Stimulated activated CD4-positive, alpha-beta T cell treated with anti-CD3 and anti-CD28 coated beads, Interleukin-1b, Interleukin-23, amount 100 ng/mL, for 1 hour (primary cell): Measurements from ENCODE around the gene BEST1.

Experiments
- DNase-seq, 2 donors: peaks; one replicate each; pipeline ENCODE4 v3.0.0-alpha.2; 2020; ENCODE audit warnings: low read depth in 2 of 2

The BEST1 gene

GRCh38 chr11:61916737-61917333 is 33.3 kb upstream of the BEST1 start:
- no peak for DNase-seq

GRCh38 chr11:61917334-61918109 is 32.6 kb upstream of the BEST1 start, which contains the start of gene RAB3IL1:
TSS of gene RAB3IL1 (minus strand) at chr11:61917566. CDS start at chr11:61917367, 199 bp downstream.
- DNase-seq: no peak

DNA sequence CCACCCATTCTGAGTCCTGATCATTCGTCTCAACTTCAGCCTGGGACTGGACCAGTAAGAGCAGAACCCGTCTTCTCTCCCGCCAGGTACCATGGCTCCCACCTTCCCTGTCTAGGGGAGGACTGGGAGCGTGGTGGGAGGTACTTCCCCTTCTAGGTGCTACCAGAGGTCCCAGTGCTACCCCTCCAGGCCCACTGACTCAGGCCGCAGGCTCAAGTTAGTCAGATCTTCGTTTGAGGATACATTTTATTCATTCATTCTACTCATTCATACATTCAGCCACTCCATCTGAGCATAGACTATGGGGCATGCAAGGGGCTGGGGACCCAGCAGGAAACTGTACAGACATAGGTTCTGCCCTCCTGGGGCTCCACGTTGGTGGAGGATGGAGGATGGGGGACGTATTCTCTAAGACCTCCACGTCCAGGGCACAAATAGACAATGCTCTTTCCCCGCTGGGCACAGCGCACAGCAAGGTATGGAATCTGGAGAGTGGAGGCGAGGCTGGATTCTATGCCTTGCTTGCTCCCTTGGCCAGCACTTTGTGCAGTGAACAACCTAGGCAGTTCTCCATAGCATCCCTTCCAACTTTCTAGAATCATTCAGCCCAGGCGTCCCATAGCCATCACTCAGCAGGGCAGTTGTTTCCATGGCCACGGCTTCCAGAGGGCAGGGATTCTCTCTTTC is 31.8 kb upstream of the BEST1 start:
- no peak for DNase-seq

- no peak for DNase-seq
These were observed 31.0 kb upstream of the BEST1 start for GRCh38 chr11:61918938-61919704.

DNA sequence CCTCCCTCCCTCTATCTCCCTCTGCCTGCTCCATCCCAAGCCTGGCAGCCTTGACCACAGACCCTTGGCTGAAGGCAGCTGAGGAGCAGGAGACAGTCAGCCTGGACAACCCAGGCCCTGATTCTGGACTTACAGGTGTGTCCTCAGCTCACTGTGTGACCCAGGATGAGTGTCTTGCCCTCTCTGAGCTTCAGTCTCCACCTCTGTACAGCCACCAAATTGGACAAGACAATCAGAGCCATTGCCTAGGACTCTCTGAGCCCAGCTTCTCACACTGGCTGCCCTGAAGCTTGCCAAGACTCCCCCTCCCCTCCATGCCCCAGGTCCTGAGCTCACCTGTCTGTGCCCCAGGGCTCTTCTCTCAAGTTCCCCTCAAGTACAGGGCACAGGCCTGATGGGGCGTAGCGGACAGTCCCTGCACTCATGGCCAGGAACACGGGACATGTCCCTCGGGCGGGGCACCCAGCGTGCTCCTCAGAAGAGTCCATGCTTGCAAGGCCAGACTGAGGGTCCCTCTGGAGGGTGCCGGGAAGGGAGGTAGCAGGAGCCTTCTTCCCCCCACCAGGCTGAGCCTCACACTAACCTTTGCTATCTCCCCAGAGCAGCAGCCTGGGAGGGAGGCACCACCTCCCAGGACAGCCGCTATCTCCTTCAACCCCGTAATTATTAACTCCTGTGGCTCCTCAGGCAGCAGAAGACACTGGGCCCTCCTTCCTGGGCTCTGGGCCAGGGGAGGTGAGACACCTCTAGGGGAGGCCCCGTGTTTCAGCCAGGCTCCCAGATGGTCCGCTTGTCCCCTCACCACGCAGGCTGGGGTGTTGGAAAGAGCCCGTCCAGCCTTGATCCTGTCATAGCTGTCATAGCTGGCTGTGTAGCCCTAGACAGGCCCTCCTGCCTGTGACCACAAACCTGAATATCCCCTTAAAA is 30.2 kb upstream of the BEST1 start:
- DNase-seq: no peak

DNA sequence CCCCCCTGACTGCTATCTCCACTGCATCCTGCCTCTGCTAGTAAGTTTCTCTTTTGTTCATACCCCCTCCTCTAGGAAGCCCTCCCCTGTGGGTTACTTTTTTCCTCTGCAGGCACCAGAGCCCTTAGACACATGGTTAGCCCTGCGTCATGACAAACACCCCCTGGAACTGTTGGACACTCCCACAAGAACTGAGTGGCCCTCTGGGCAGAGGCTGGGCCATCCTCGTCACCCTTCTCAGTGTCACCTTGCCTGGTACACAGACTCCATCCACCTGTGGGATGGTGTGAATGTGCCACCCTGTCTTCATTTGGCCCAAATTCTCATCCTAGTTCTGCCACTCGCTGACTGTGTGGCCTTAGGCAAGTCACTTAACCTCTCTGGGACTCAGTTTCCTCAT is 28.7 kb upstream of the BEST1 start:
- DNase-seq: no peak

DNA sequence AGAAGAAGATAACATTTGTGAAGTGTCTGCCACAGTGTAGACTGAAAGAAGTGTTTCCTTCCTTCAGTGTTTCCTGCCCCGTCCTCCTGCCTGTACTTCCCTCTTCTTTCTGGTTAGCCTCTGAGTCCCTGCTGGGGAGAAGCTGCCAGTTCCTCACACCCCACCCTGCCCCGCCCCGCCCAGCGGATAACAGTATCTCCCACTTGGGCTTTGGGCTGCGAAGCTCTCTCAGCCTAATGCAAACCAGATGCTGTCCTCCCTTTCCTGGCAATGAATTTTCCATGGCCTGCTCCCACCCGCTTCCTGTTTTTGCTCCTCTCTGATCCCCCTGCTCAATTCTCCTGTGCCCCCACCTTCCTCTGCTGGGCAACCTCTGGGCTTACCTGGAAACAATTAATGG is 27.6 kb upstream of the BEST1 start:
- DNase-seq: no peak

- DNase-seq: no peak
These were observed 26.7 kb upstream of the BEST1 start for GRCh38 chr11:61923166-61924063.

DNA sequence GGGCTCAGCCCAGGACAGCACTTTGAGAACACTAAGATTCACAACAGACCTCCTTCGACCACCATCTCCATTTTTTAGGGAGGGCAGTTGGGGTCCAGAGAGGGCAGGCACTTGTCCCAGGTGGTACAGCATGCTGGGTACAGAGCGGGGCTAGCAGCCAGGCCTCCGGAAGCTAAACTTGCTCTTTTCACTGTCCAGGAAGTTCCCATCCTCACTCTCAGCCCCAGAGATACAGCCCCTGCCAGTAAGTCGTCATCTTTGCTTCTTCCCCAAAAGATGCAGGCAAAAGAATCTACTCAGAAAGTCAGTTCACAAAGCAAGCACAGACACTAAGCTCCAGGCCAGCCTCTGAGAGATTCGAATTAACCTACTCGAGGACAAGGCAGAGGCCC is 26.1 kb upstream of the BEST1 start:
- no peak for DNase-seq

- no peak for DNase-seq
These were observed 24.4 kb upstream of the BEST1 start for GRCh38 chr11:61925736-61926135.

- DNase-seq: no peak
These were observed 23.9 kb upstream of the BEST1 start for GRCh38 chr11:61926235-61926634.

- no peak for DNase-seq
These were observed 22.6 kb upstream of the BEST1 start for GRCh38 chr11:61927501-61927900.

GRCh38 chr11:61928606-61929005 is 21.5 kb upstream of the BEST1 start:
- no peak for DNase-seq

DNA sequence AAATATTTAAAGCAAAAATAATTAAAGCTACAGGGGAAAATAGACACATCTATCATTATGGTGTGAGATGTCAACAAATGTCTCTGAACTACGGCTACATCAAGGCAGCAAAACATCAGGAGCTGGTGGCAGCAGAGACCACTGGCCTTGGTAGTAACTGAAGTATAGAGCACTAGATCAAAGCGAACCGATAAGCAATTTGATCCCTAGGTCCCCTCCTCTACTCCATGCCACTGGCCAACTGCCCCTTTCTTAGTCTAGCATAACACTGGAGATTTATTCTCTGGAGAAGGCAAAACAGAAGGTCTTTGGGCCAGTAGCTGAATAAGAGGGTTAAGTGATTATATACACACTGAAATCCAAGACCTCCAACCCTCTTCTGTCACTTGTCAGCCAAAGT is 19.2 kb upstream of the BEST1 start:
- no peak for DNase-seq

GRCh38 chr11:61935861-61936260 is 14.3 kb upstream of the BEST1 start:
- DNase-seq: no peak

- no peak for DNase-seq
These were observed 9.7 kb upstream of the BEST1 start for GRCh38 chr11:61940466-61940865.

DNA sequence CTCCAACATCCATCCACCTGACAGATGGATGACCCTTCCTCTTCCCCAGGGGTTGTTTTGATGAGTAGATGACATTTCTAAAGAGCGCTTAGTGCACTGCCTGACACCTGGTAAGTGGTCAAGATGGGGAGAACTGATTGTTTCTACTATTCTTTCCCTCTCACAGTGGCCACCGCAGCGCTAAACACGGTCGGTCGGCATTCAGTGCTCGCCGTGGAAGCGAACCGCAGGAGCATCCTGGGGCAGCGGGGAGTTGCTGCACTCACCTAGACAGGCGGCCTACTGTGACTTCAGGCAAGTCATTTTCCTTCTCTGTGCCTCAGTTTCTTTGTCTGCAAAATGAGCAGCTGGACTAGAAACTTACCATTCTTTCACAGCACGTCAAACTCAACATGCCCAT is 5.0 kb upstream of the BEST1 start:
- DNase-seq: no peak

- no peak for DNase-seq
These were observed 3.3 kb upstream of the BEST1 start for GRCh38 chr11:61946894-61947293.

GRCh38 chr11:61947486-61948210 is 2.5 kb upstream of the BEST1 start:
- peak; percentile 23 to 37 for DNase-seq
